Trophoblast cell (in vitro differentiated cells and primary cell): ENCODE results near the gene PIK3R6.

Experiments
- DNase-seq, 2 donors: peaks; one replicate each; pipeline ENCODE4 v3.0.0-alpha.2; 2016
- H2AFZ ChIP-seq: 2 replicates; pipeline ENCODE4 v1.6.1; 2013; ENCODE audit warnings: low read length, moderate library complexity, mild to moderate bottlenecking; ENCODE audit not compliant: insufficient read depth, poor library complexity
- H2AK5ac ChIP-seq: 2 replicates; pipeline ENCODE4 v1.6.1; 2013; ENCODE audit warnings: mild to moderate bottlenecking, low read length
- H2BK120ac ChIP-seq: 2 replicates; pipeline ENCODE4 v1.6.1; 2013; ENCODE audit warnings: low read length, mild to moderate bottlenecking, moderate library complexity; ENCODE audit not compliant: insufficient read depth, poor library complexity
- H2BK12ac ChIP-seq: 2 replicates; pipeline ENCODE4 v1.6.1; 2013; ENCODE audit warnings: mild to moderate bottlenecking, low read length, moderate library complexity
- H2BK5ac ChIP-seq: 2 replicates; pipeline ENCODE4 v1.6.1; 2013; ENCODE audit warnings: low read length, low read depth, moderate library complexity, mild to moderate bottlenecking; ENCODE audit not compliant: poor library complexity
- H3K14ac ChIP-seq: 2 replicates; pipeline ENCODE4 v1.6.1; 2013; ENCODE audit warnings: mild to moderate bottlenecking, low read length
- H3K18ac ChIP-seq: 2 replicates; pipeline ENCODE4 v1.6.1; 2013; ENCODE audit warnings: mild to moderate bottlenecking, low read length
- H3K23ac ChIP-seq: 2 replicates; pipeline ENCODE4 v1.6.1; 2013; ENCODE audit warnings: low read length
- H3K27ac ChIP-seq: 2 replicates; pipeline ENCODE4 v1.5.1; 2013; ENCODE audit warnings: low read depth, mild to moderate bottlenecking, inconsistent platforms, low read length, moderate library complexity
- H3K27me3 ChIP-seq: 2 replicates; pipeline ENCODE4 v1.6.1; 2013; ENCODE audit warnings: inconsistent platforms, mild to moderate bottlenecking, low read length, moderate library complexity; ENCODE audit not compliant: insufficient read depth
- H3K36me3 ChIP-seq, 2 experiments: 1 replicate in 1 of 2; 2 replicates in 1 of 2; pipeline ENCODE4 v1.6.1; 2013; ENCODE audit warnings: low read length in 2 of 2, mild to moderate bottlenecking in 2 of 2, moderate library complexity in 1 of 2; ENCODE audit not compliant: insufficient read depth in 2 of 2, control insufficient read depth in 1 of 2
- H3K4ac ChIP-seq: 2 replicates; pipeline ENCODE4 v1.6.1; 2013; ENCODE audit warnings: low read depth, mild to moderate bottlenecking, low read length, moderate library complexity
- H3K4me1 ChIP-seq, 2 experiments: 1 replicate in 1 of 2; 2 replicates in 1 of 2; pipeline ENCODE4 v1.6.1; 2013; ENCODE audit warnings: low read length in 2 of 2, mild to moderate bottlenecking in 2 of 2, moderate library complexity in 1 of 2; ENCODE audit not compliant: insufficient read depth in 2 of 2, control insufficient read depth in 1 of 2
- H3K4me2 ChIP-seq: 2 replicates; pipeline ENCODE4 v1.6.1; 2013; ENCODE audit warnings: inconsistent platforms, mild to moderate bottlenecking, low read length, moderate library complexity
- H3K4me3 ChIP-seq: 2 replicates; pipeline ENCODE4 v1.5.1; 2013; ENCODE audit warnings: mild to moderate bottlenecking, low read depth, low read length, inconsistent platforms
- H3K79me1 ChIP-seq: one replicate; pipeline ENCODE4 v1.6.1; 2013; ENCODE audit warnings: low read length
- H3K79me2 ChIP-seq: 2 replicates; pipeline ENCODE4 v1.6.1; 2013; ENCODE audit warnings: low read length, mild to moderate bottlenecking; ENCODE audit not compliant: control insufficient read depth, insufficient read depth, poor library complexity
- H3K9ac ChIP-seq: 2 replicates; pipeline ENCODE4 v1.6.1; 2013; ENCODE audit warnings: mild to moderate bottlenecking, low read length
- H3K9me3 ChIP-seq: 2 replicates; pipeline ENCODE4 v1.6.1; 2013; ENCODE audit warnings: low read depth, mild to moderate bottlenecking, control low read depth, inconsistent platforms, low read length; ENCODE audit not compliant: insufficient read depth
- H4K12ac ChIP-seq: 2 replicates; pipeline ENCODE4 v1.6.1; 2013; ENCODE audit warnings: low read depth, mild to moderate bottlenecking, low read length, moderate library complexity
- H4K8ac ChIP-seq: 2 replicates; pipeline ENCODE4 v1.6.1; 2013; ENCODE audit warnings: low read depth, mild to moderate bottlenecking, low read length, moderate library complexity
- H4K91ac ChIP-seq: one replicate; pipeline ENCODE4 v1.6.1; 2013; ENCODE audit warnings: low read depth, mild to moderate bottlenecking, low read length, moderate library complexity
- WGBS: extraction: QIAGEN DNeasy Blood & Tissue Kit; methylation state at CpG from one replicate; pipeline ENCODE4 v1.1.7; 2013; ENCODE audit warnings: missing lambda C conversion rate; ENCODE audit not compliant: insufficient read length, insufficient coverage; ENCODE audit errors: extremely low coverage; 5-methylcytosine and 5-hydroxymethylcytosine counted together

The PIK3R6 gene

GRCh38 chr17:8861495-8862181 is 5.8 kb downstream of the PIK3R6 start:
- Histone ChIP-seq H2AFZ (no peak overlapping the region), H3K4ac (no peak overlapping the region), H4K8ac (no peak overlapping the region), H4K91ac (no peak overlapping the region), H3K27me3 (no peaks in the 10 kb centered on the region), H3K4me1 (peaks cover 2 to 5% of the 10 kb centered on the region in 2 experiments), H3K79me1 (no peaks in the 10 kb centered on the region), H3K9me3 (no peaks in the 10 kb centered on the region), H3K9ac (no peak overlapping the region), H4K12ac (no peak overlapping the region), H2BK120ac (no peak overlapping the region), H2BK5ac (no peak overlapping the region), H3K36me3 (no peaks in the 10 kb centered on the region), H3K23ac (no peak overlapping the region), H3K14ac (no peak overlapping the region), H2AK5ac (no peak overlapping the region), H3K79me2 (no peaks in the 10 kb centered on the region), H3K18ac (no peak overlapping the region), H3K4me2 (no peak overlapping the region), H2BK12ac (no peak overlapping the region), H3K27ac (no peak overlapping the region), H3K4me3 (no peak overlapping the region)
- no CpG with 5 or more reads among the region's 7 CpGs for WGBS
- DNase-seq = no peak

- no peak overlapping the region for H2AK5ac ChIP-seq
Observed at GRCh38 chr17:8859804-8860430, 7.6 kb downstream of the PIK3R6 start.

GRCh38 chr17:8859027-8859803 is 8.3 kb downstream of the PIK3R6 start:
- H3K27ac ChIP-seq = no peak overlapping the region
- H4K8ac ChIP-seq = no peak overlapping the region
- no peak overlapping the region for H2BK12ac ChIP-seq
- H2BK120ac ChIP-seq = no peak overlapping the region
- H3K79me2 ChIP-seq = no peaks in the 10 kb centered on the region
- no peak overlapping the region for H3K9ac ChIP-seq
- WGBS = no CpG with 5 or more reads among the region's 11 CpGs
- no peaks in the 10 kb centered on the region for H3K9me3 ChIP-seq
- no peak overlapping the region for H3K4me3 ChIP-seq
- H3K27me3 ChIP-seq = no peaks in the 10 kb centered on the region
- peak; percentile 62 to 73 for DNase-seq
- no peak overlapping the region for H3K4ac ChIP-seq
- no peak overlapping the region for H3K23ac ChIP-seq
- no peaks in the 10 kb centered on the region for H3K36me3 ChIP-seq
- H3K14ac ChIP-seq = no peak overlapping the region
- H3K4me2 ChIP-seq = no peak overlapping the region
- H3K18ac ChIP-seq = no peak overlapping the region
- H3K79me1 ChIP-seq = no peaks in the 10 kb centered on the region
- no peak overlapping the region for H4K12ac ChIP-seq
- no peak overlapping the region for H2AK5ac ChIP-seq
- H2AFZ ChIP-seq = no peak overlapping the region
- no peak overlapping the region for H2BK5ac ChIP-seq
- peaks cover 2 to 3% of the 10 kb centered on the region in 2 experiments for H3K4me1 ChIP-seq
- no peak overlapping the region for H4K91ac ChIP-seq

More at GRCh38 chr17:8859804-8860430, 7.6 kb downstream of the PIK3R6 start:
- H4K12ac ChIP-seq = no peak overlapping the region
- H3K27me3 ChIP-seq = no peaks in the 10 kb centered on the region
- H2BK120ac ChIP-seq = no peak overlapping the region
- peaks cover 2 to 3% of the 10 kb centered on the region in 2 experiments for H3K4me1 ChIP-seq
- no peak overlapping the region for H2BK12ac ChIP-seq
- H3K27ac ChIP-seq = no peak overlapping the region
- no peaks in the 10 kb centered on the region for H3K79me1 ChIP-seq
- DNase-seq = no peak
- H3K4ac ChIP-seq = no peak overlapping the region
- H3K9me3 ChIP-seq = no peaks in the 10 kb centered on the region
- no peak overlapping the region for H3K18ac ChIP-seq
- no CpG with 5 or more reads among the region's 14 CpGs for WGBS
- H2AFZ ChIP-seq = no peak overlapping the region
- H4K91ac ChIP-seq = no peak overlapping the region
- no peak overlapping the region for H3K4me2 ChIP-seq
- no peaks in the 10 kb centered on the region for H3K36me3 ChIP-seq
- no peak overlapping the region for H3K9ac ChIP-seq
- H3K4me3 ChIP-seq = no peak overlapping the region
- no peak overlapping the region for H3K23ac ChIP-seq
- H4K8ac ChIP-seq = no peak overlapping the region
- no peak overlapping the region for H2BK5ac ChIP-seq
- no peak overlapping the region for H3K14ac ChIP-seq
- H3K79me2 ChIP-seq = no peaks in the 10 kb centered on the region

GRCh38 chr17:8857919-8858318 is 9.6 kb downstream of the PIK3R6 start:
- H3K36me3 ChIP-seq = no peaks in the 10 kb centered on the region
- H3K9ac ChIP-seq = no peak overlapping the region
- no peak overlapping the region for H2AFZ ChIP-seq
- no peak overlapping the region for H3K27ac ChIP-seq
- H2BK5ac ChIP-seq = no peak overlapping the region
- no peaks in the 10 kb centered on the region for H3K9me3 ChIP-seq
- no peak overlapping the region for H3K4me3 ChIP-seq
- no peak overlapping the region for H3K4ac ChIP-seq
- H2AK5ac ChIP-seq = no peak overlapping the region
- H4K8ac ChIP-seq = no peak overlapping the region
- peaks cover 2 to 3% of the 10 kb centered on the region in 2 experiments for H3K4me1 ChIP-seq
- H3K14ac ChIP-seq = no peak overlapping the region
- no peaks in the 10 kb centered on the region for H3K79me1 ChIP-seq
- no peak overlapping the region for H2BK120ac ChIP-seq
- H3K27me3 ChIP-seq = no peaks in the 10 kb centered on the region
- H3K79me2 ChIP-seq = no peaks in the 10 kb centered on the region
- no peak overlapping the region for H3K18ac ChIP-seq
- no peak overlapping the region for H2BK12ac ChIP-seq
- DNase-seq = peak; percentile 35 to 53
- no CpG with 5 or more reads among the region's 5 CpGs for whole genome bisulfite sequencing
- H4K91ac ChIP-seq = no peak overlapping the region
- no peak overlapping the region for H3K4me2 ChIP-seq
- no peak overlapping the region for H4K12ac ChIP-seq
- no peak overlapping the region for H3K23ac ChIP-seq
